Measurements from ENCODE around the gene CD81. TPM values are rescaled to one million over a fixed set of nuclear protein-coding genes. Genes with fewer than 3 reads are reported as not detected.

The CD81 gene
- total RNA-seq, 2 donors from 2014 or later = 498 to 842 TPM

DNA sequence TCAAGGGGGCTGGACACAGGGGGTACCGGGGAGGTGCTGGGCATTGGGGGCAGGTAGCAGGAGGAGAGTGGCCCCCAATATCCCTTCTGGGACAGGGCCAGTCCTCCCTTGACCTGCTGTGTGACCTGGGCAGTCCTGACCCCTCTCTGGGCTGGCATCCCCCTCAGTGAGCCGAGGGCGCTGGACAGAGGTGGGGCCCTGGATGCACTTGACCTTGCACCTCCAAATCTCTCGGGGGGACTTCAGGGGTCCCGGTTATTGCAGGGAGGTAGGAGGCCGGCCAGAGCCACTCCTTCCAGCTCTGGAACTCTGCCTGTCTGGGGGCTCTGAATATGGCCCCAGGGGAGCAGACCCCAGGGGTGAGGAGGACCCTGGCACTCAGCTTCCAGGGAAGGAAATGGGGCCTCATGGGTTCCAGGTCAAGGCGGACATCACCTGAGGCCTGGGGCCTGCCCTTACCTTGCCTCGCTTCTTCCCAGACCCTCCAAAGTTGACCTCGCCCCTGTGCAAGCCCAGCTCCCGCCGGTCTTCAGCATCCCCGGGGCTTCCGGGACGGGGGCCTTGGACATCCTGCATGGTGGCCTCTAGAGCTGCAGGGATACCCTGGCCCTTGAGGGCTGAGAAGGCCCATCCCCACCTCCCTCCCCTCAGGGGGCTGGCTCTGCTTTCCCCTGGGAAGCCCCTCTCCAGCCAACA lies 45.5 kb downstream of the CD81 start:
- no peak for ATAC-seq (ENCODE audit: insufficient number of reproducible peaks, low FRiP score, low read depth)
- no peaks in the 10 kb centered on the region for H3K4me1 ChIP-seq (ENCODE audit: control insufficient read depth in 1 of 2, low read depth in 2 of 2)
- H3K27ac ChIP-seq = no peak overlapping the region
- no peaks in the 10 kb centered on the region for H3K9me3 ChIP-seq
- no peak for DNase-seq (ENCODE audit: low spot score)
- TF ChIP-seq, protein P1, sequence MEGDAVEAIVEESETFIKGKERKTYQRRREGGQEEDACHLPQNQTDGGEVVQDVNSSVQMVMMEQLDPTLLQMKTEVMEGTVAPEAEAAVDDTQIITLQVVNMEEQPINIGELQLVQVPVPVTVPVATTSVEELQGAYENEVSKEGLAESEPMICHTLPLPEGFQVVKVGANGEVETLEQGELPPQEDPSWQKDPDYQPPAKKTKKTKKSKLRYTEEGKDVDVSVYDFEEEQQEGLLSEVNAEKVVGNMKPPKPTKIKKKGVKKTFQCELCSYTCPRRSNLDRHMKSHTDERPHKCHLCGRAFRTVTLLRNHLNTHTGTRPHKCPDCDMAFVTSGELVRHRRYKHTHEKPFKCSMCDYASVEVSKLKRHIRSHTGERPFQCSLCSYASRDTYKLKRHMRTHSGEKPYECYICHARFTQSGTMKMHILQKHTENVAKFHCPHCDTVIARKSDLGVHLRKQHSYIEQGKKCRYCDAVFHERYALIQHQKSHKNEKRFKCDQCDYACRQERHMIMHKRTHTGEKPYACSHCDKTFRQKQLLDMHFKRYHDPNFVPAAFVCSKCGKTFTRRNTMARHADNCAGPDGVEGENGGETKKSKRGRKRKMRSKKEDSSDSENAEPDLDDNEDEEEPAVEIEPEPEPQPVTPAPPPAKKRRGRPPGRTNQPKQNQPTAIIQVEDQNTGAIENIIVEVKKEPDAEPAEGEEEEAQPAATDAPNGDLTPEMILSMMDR (IDR thresholded peaks at IDR 0.05) = no peak
- H3K27me3 ChIP-seq (replicated peaks; ENCODE audit: insufficient read depth) = no peaks in the 10 kb centered on the region
- no peaks in the 10 kb centered on the region for H3K36me3 ChIP-seq
- H3K4me3 ChIP-seq = no peak overlapping the region

DNA sequence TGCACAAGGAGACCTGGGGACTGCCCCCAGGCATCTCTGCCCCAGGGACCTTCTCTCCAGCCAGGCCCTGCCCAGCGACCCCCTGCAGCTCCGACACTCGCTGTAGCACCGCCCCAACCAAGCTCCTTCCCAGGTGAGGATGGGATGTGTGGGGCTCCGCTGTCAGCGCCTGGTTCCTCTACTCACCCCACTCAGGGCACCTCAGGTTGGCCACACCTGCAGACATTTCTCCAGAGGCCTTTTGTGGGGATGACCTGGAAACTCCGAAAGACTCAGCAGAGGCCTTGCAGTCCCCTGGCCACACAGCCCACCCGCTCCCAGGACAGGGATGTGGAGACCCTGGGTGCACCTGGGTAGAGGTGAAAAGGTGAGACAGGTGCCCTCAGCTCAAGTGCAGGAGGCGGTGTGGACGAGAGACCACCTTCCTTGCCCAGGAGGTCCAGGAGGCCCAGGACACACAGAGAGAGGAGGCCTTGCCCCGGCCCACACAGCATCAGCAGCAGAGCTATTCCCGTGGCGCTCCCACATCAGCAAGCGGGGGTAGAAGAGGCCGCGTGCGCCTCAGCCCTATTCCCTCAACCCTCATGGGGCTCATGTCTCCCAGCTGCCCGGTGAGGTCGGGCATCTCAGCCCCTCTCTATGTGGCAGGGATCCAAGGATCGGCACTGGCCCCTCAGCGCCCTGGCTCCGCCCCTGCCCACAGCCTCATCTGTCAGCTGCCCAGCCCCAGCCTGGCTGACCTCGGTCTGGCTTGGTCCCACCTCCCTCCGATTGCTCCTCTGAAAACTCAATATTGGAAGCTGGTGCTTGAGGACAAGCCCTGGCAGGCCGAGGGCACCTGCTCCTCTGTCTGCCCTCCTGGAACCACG lies 46.3 kb downstream of the CD81 start:
- no peak overlapping the region for H3K4me3 ChIP-seq
- no peaks in the 10 kb centered on the region for H3K4me1 ChIP-seq (ENCODE audit: control insufficient read depth in 1 of 2, low read depth in 2 of 2)
- no peaks in the 10 kb centered on the region for H3K9me3 ChIP-seq
- DNase-seq (ENCODE audit: low spot score) (no peak), ATAC-seq (ENCODE audit: insufficient number of reproducible peaks, low FRiP score, low read depth) (no peak)
- no peaks in the 10 kb centered on the region for H3K36me3 ChIP-seq
- TF ChIP-seq, protein P1 (IDR thresholded peaks at IDR 0.05) = no peak
- H3K27me3 ChIP-seq (replicated peaks; ENCODE audit: insufficient read depth) = no peaks in the 10 kb centered on the region
- H3K27ac ChIP-seq = no peak overlapping the region

DNA sequence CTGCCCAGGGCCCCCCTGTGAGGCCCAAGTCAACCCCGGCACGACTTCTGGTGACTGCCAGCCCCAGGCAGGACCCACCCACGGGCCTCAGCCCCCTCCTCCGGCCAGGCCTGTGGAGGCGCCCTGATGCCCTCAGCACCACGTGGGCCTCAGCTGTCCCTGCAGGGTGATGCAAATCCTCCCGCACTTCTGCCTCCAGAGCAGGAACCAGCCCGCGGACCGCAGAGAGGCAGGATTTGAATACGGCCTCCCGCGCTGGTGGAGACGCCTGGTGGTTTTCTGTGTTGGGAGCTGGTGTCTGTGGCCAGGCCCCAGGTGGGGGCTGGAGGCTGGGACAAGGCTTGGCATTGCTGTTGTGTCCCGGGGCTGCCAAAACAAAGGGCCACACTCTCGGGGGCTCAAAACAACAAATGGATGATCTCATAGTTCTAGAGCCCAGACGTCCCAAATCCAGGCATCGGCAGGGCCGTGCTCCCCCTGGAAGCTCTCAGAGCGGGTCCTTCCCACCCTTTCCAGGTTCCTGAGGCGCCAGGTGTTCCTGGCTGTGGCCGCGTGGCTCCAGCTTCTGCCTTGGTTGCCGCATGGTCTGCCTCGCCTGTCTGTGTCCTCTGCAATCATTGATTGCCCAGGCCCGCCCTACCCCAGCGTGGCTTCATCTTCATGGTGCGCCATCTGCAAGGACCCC lies 47.8 kb downstream of the CD81 start:
- no peak for DNase-seq (ENCODE audit: low spot score)
- Histone ChIP-seq H3K4me3 (no peak overlapping the region), H3K27me3 (replicated peaks; ENCODE audit: insufficient read depth) (no peaks in the 10 kb centered on the region), H3K4me1 (ENCODE audit: control insufficient read depth in 1 of 2, low read depth in 2 of 2) (no peaks in the 10 kb centered on the region), H3K36me3 (no peaks in the 10 kb centered on the region), H3K27ac (no peak overlapping the region), H3K9me3 (no peaks in the 10 kb centered on the region)
- no peak for ATAC-seq (ENCODE audit: insufficient number of reproducible peaks, low FRiP score, low read depth)
- TF ChIP-seq, protein P1 (IDR thresholded peaks at IDR 0.05) = no peak

DNA sequence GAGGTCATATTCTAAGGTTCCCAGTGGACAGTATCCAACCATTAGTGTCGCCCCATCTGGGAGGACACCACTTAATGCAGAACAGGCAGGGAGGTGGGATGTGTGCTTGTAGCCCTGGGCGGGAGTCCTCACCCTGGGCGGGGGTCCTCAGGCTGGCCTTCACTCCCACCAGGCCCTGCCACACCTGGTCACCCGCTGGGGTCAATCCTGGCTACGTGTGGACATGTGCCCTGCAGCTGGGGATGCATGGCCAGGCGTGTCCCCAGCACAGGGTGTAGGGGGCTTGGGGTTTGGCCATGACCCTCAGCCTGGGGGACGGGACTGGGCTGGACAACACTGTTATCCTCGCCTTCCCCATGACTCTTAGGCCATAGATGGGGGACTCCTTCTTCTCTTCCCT lies 48.4 kb downstream of the CD81 start:
- ATAC-seq (ENCODE audit: insufficient number of reproducible peaks, low FRiP score, low read depth) = no peak
- TF ChIP-seq, protein P1 (IDR thresholded peaks at IDR 0.05) = no peak
- no peak for DNase-seq (ENCODE audit: low spot score)

DNA sequence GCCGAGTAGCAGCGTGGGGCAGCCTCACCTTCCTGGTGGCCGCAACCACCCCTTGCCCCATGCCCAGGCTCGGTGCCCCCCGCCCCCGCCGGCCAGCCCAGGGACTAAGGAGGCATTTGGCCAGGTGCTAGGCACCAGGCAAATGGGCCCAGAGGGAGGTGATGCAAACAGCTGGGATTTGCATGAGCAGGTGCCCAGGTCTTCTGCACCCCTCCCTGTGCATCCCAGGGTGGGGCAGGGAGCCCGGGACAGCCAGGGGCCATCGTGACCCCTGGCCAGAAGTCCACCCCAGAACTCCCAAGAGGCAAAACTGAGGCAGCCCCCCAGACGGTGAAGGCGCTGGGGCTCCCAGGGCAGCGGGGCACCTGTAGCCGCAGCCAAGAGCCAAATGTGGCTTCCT lies 49.1 kb downstream of the CD81 start:
- H3K27ac ChIP-seq = no peak overlapping the region
- DNase-seq (ENCODE audit: low spot score) = no peak
- ATAC-seq (ENCODE audit: insufficient number of reproducible peaks, low FRiP score, low read depth) = no peak
- no peaks in the 10 kb centered on the region for H3K4me1 ChIP-seq (ENCODE audit: control insufficient read depth in 1 of 2, low read depth in 2 of 2)
- H3K4me3 ChIP-seq = no peak overlapping the region
- no peaks in the 10 kb centered on the region for H3K27me3 ChIP-seq (replicated peaks; ENCODE audit: insufficient read depth)
- no peaks in the 10 kb centered on the region for H3K9me3 ChIP-seq
- TF ChIP-seq, protein P1 (IDR thresholded peaks at IDR 0.05) = no peak
- H3K36me3 ChIP-seq = no peaks in the 10 kb centered on the region

More for the DNA sequence above, 48.4 kb downstream of the CD81 start:
- H3K4me3 ChIP-seq = no peak overlapping the region
- no peaks in the 10 kb centered on the region for H3K27me3 ChIP-seq (replicated peaks; ENCODE audit: insufficient read depth)
- H3K9me3 ChIP-seq = no peaks in the 10 kb centered on the region
- no peaks in the 10 kb centered on the region for H3K4me1 ChIP-seq (ENCODE audit: control insufficient read depth in 1 of 2, low read depth in 2 of 2)
- no peak overlapping the region for H3K27ac ChIP-seq
- H3K36me3 ChIP-seq = no peaks in the 10 kb centered on the region

Measured in thoracic aorta (tissue), 2 donors.